Iris pigment epithelial cell (primary cell): ENCODE data around the gene UBXN4.
"Not testable (repeated sequence)": the region's sequence is repeated elsewhere in the genome, so short reads cannot be mapped to it uniquely, and the experiment has no call there.

Experiments used
- DNase-seq: peaks from one replicate; pipeline ENCODE4 v3.0.0-alpha.2; 2011; ENCODE audit warnings: low read depth

Gene UBXN4, protein sequence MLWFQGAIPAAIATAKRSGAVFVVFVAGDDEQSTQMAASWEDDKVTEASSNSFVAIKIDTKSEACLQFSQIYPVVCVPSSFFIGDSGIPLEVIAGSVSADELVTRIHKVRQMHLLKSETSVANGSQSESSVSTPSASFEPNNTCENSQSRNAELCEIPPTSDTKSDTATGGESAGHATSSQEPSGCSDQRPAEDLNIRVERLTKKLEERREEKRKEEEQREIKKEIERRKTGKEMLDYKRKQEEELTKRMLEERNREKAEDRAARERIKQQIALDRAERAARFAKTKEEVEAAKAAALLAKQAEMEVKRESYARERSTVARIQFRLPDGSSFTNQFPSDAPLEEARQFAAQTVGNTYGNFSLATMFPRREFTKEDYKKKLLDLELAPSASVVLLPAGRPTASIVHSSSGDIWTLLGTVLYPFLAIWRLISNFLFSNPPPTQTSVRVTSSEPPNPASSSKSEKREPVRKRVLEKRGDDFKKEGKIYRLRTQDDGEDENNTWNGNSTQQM

GRCh38 chr2:135741395-135742324, at the start of gene UBXN4:
Gene UBXN4, plus strand, starts transcription at chr2:135741855. Its CDS starts 75 bp downstream, at chr2:135741930.
- DNase-seq, result peak; percentile 100

DNA sequence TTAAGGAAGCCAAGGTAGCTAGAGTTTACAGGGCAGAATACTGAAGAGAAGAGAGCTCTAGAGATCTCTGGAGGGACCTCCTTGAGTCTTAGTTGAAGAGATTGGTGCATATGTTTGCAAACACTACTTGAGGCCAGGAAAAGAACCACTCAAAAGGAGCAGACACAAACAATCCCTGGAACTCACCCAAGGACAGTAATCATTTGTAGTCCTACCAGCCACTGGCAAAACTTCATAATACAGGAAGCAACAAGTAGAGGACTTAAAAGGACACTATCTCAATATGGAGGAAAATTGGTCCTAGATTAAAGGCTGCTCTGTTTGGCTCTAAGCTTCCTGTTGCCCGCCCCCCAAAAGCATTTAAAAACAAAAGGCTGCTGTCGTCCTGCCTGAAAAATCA, 46.9 kb upstream of the UBXN4 start:
- DNase-seq, result peak; percentile 62

- DNase-seq, result no peak
These were observed 42.8 kb upstream of the UBXN4 start for GRCh38 chr2:135698838-135699237.

DNA sequence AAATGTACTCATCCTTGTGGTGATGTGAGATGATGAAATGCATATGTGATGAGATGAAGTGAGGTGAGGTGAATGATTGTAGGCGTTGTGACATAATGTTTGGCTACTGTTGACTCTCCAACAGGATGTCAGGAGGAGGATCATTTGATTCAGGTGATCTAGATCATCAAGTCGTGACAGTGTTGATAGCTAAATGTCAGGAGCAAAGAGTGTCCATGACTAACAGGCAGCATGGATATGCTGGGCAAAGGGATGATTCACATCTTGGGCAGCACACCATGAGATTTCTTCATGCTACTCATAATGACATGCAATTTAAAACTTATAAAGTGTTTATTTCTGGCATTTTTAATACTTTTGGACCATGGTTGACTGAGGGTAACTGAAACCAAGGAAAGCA, 40.2 kb upstream of the UBXN4 start:
- peak; percentile 72 for DNase-seq

GRCh38 chr2:135703300-135703699, 38.4 kb upstream of the UBXN4 start:
- no peak for DNase-seq

DNA sequence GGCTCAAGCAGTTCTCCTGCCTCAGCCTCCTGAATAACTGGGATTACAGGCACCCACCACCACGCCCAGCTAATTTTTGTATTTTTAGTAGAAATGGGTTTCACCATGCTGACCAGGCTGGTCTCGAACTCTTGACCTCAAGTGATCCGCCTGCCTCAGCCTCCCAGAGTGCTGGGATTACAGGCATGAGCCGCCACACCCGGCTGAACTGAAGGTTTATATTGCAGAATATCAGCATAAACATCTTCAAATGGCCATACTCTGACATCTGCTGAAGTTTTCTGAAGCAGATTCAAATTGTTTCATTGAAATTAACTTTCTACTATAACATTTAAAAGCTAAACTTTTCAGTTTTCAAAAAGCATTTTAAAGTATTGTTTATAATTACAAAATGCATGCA, 37.6 kb upstream of the UBXN4 start:
- not testable (repeated sequence) for DNase-seq

DNA sequence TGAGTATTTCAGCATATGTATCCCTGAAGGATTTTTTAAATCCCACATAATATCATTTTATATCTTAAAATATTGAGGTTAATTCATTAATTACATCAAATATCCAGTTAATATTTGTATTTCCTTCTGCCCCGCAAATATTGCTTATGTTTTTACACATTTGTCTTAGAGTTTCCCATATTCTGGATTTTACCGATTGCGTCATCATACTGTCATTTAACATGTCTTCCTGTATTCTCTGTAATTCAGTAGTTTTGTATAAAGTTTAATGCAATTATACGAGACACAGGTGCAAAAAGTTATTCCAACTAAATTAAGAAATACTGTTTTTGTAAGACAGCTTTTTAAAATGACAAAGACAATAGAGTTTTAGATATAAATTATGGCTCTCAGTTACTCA, 33.5 kb upstream of the UBXN4 start:
- DNase-seq, result no peak

DNA sequence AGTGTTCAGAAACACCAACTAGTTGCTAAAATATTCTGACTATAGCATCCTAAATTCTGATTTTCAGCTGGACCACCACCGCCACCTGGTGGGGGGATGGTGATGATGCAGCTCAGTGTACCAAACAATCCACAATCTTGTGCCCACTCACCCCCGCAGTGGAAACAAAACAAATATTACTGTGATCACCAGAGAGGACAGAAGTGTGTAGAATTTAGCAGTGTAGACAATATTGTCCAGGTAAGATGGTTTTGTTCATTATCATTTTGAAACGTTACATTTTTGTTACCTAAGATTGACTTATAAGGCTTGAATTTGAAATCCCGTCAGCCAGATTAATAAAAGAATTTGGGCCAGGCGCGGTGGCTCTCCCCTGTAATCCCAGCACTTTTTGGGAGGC, 31.7 kb upstream of the UBXN4 start:
- DNase-seq, result peak; percentile 27

GRCh38 chr2:135715086-135715485, 26.6 kb upstream of the UBXN4 start:
- not testable (repeated sequence) for DNase-seq

DNA sequence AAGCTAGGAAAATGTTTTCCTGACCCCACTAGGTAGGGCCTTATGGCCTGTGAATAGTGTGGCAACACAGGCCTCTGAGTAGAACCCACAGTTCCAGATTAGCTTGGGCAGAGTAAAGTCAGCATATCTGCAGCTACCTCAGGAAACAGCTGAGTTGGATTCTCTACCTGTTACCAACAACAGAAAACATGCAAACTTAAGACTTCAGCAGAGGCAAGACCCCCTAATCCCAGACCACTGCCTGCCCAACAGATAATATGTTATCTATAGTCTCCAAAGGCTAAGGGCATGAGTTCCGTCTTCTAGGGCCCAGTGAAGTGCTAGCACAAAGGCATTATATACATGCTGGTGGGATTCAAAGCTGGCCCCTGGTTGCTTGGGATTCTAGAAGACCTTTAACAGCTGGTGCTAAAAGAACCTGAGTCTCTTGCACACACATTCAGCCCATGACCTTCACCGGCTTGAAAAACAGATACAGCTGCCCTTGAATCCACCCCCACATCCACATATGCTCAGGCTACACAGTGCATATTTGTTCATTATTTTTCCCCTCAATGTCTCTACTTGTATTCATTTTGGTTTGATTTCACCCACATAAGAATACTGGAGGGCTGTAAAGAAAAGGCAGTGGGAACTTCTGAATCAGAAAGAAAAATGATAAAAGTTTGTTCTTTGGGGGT, 13.5 kb upstream of the UBXN4 start:
- DNase-seq, result no peak

DNA sequence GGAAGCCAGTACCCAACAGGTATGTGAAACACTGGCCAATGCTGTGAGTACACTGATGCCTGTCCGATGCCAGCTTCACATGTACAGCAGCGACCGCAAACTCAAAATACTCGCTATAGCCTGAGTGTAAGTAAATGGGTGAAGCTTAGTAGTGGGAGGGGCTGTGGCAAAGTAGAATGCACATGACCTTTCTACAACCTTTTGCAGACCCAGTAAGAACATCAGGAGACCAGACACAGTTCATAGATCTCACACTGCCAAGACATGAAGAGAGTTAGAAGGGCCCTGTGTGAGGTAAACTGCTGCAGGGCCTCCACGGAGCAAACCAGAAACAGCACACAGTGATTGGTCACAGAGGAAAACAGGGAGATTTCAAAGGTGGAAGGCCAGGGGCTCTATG, 9.1 kb upstream of the UBXN4 start:
- no peak for DNase-seq

- no peak for DNase-seq
These were observed 8.6 kb upstream of the UBXN4 start for GRCh38 chr2:135733045-135733444.

GRCh38 chr2:135736546-135736945, 5.1 kb upstream of the UBXN4 start:
- DNase-seq, result no peak

DNA sequence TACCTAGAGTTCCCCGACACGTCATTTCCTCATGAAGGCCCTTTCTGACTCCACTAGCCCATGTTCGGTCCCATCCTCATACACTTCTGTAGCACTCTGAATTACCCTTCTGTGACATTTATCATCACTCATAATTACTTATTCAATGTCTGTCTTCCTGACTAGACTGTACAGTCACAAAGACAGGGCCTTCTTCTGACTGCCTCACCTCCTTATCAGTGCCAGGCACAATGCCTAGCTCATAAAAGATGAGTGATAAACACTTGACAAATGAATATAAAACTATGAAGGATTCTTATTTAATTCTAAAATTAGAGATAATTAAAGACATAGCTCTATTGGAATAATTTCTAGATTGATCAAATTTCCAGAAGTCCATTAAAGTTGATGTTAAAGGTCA, 1.4 kb upstream of the UBXN4 start:
- no peak for DNase-seq

- no peak for DNase-seq
These were observed 636 bp upstream of the UBXN4 start for GRCh38 chr2:135741043-135741394.

- peak; percentile 71 for DNase-seq
These were observed 686 bp downstream of the UBXN4 start for GRCh38 chr2:135742325-135742757.

DNA sequence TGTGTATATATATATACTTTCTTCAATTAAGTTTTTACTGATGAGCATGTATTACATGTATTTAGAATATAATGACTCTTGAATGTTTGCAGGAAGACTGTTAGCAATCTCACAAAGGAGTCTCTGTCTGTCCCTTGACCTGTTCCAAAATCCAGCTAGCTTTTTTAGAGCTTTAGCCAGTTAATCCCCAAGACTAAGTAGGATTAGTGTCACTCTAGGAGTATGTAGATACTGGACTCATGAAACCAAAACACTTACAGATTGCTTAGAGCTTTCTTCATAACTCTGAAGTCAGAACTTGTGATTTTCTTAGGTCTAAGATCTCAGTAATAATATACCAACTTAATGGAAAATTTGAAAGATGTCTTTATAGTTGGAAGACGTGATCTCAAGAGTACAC, 2.2 kb downstream of the UBXN4 start:
- peak; percentile 52 for DNase-seq

GRCh38 chr2:135744760-135745314, 3.2 kb downstream of the UBXN4 start:
- DNase-seq, result peak; percentile 48

DNA sequence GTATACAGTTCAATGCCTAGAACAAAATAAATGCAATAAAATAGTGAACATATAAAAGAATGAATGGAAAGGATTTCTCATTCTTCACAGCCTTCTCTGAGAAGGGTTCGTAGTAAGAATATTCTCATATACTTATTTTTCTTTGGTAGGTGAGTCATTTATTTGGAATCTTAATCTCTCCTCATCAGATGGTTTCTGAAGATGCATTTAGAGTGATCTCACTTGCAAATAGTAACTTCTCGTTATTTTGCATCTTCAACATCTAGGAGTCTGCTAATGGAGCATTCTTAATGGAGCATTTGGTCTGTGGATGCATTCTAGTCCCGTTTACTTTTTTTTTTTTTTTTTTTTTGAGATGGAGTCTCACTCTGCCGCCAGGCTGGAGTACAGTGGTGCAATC, 3.9 kb downstream of the UBXN4 start:
- DNase-seq, result peak; percentile 87

DNA sequence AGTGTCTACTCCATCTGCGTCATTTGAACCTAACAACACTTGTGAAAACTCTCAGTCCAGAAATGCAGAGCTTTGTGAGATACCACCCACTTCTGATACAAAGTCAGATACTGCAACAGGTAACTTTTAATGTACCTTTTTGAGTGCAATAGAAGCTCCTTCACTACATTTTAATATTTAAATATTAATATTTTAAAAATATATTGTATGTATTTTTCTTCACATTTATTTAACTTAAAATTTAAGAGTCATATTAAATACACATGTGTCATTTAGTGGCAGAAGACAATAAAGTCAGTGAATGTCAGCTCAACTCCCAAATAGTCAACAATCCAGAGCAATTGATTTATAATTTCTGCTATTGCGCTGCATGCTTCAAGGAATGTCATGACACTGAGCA, 13.9 kb downstream of the UBXN4 start:
- no peak for DNase-seq

GRCh38 chr2:135756692-135757091, 15.0 kb downstream of the UBXN4 start:
- no peak for DNase-seq

- no peak for DNase-seq
These were observed 20.4 kb downstream of the UBXN4 start for GRCh38 chr2:135762022-135762421.
